ENCODE measurements around the gene FZD10.

FZD10 gene

DNA sequence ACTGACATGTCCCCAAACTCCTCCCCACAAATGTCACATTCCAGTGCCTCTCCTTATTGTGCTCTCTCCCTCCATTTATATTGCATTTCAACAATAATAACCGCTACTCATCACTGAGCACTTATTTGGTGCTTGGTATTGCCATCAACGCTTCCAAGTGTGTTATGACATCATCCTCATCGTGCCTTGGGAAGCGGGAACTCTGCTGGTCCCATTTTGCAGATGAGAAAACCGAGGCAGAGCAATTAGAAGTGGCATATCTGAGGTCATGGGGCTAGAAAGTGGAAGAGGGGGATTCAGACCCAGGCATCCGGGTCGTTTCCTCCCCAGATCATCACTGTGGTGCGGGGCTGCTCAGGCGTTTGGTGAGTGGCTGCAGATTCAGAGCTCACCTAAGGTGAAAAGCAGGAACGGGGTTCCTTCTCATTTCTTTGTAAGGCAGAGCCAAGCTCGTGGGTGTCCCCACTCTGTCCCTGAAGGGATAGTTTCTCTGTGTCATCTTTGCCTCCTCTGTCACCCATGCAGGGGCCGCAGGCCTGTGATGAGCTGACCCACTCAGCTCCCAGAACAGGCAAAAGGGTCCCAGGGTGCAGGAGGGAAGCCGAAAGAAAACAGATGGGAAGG, 5.5 kb upstream of the FZD10 start:
- no peak for DNase-seq

DNA sequence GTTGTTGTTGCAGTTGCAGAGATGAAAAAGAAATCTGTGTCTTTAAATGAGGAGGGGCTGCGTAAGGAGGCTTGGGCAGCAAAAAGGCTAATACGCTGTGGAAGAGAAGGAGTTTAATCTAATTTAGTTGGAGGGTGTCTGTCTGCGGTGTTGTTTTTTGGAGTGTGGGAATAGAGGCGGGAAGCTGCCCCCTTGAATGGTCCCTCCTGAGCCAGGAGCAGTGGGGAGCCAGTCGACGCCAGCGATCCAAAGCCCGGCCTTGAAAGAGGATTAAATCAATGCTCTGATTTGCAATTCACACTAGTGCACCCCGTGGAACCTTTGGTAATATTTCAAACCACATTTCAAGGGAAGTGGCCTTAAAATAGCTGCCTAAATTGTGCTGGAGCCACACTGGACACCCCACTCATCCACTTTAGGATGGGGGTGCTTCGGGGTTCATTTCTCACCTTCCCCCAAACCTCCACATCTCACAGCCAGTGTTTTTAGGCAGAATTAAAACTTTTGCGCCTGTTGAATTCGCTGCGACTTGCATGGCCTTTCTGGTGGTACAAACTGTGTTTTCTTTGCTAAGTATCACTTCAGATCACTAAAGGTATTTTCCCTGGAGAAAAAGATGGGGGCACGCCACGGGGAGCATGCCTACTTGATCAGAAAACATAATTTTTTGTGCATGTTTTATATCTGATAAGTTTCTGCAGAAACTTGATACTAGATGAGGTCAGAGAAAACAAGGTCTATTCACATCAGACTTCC, 4.1 kb upstream of the FZD10 start:
- DNase-seq = no peak

DNA sequence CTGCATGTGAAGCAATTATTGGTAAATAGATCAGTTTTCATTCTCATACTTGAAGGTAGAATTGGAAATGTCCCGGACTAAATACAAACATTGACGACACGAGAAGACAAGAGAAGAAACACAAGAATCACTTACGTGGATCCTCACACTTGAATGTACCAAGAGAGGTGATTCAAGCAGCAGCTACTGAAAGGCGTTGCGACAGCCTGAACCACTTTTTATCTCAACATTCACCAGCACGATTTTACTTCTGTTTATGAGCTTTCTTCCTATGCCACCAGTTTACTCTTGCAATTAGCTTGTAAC, 3.6 kb upstream of the FZD10 start:
- no peak for DNase-seq

DNA sequence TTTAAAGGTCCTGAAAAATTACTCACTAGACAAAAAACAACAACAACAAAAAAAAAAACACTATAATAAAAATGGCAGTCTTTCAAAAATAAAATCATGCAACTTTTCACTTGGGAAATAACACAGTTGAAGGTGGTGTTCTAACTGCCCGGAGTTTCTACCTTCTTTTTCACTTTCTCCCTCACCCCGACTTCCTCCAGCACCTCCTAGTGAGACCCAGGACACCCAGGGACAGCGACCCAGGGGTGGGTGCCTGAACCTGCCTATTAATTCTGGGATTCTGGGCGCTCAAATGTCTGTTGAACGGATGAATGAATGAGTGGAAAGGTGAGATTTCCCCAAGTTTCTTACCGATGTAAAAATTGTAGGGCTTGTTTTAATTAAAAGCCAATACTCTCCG, 2.0 kb upstream of the FZD10 start:
- DNase-seq = no peak

DNA sequence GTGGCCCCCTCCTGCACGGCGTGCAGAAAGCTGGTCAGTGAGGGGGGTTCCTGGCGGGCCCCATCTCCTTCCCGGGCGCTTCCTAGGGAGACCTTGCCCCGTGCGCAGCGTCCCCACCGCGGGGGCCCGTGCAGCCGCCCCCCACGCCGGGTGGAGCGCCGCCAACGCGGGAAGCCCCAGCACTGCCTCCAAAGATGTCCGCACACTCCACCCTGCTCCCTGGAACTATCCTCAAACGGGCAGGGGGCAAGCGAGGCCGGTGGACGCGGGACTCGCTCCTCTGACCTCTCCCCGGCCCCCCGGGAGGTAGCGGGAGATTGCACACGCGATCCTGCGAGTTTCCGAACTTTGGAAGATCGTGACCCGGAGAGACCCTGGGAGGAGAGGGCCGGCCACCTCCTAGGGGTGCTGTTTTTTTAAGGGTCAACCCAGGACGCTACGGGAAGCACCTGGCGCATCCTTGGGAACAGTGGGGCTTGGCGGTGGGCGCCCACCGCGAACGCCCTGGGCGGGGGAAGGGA, 1.5 kb upstream of the FZD10 start:
- DNase-seq = no peak

DNA sequence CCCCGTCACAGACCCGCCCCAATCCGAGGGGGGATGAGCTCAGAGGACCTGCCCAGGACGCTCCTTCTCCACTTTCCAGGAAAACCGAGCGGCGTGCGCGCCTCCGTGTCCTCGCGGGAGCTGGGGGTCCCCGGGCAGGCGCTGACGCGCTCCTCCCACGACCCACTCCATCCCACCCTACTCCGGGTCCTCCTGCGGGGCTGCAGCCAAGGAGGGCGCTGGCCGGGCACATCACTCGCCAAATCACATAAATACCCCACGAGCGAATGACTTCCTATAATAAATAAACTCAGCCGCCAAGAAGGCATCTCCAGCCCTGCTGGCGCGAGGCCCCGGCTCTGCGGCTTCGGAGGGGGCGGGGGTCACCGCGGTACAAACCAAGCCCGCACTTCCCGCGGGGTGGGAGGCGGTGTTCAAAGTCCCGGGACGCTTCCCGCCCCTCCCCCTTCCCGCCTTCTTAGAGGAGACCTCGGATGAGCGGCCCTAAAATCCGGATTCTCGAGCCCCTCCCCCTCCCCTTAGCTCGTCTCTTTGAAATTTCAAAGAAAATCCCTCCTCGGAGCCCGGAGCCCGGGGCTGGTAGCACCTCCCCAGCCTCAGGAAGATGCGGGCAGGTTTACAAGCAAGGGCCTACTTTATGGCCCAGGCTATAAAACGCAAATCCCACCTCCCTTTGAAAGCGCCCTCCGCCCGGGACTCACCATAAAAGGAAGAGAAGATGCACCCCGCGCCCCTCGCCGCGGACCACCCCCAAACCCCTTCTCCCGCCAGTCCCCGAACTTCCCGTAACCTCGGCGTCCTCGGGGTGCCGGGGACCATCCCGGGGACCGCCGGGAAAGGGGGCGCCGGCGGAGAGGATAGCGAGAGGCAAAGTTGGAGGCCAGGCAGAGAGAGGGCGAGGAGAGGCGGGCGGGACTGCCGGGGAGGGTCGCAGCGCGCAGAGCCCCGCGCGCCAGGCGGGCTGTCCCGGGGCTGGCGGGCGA, 712 bp upstream of the FZD10 start:
- no peak for DNase-seq

DNA sequence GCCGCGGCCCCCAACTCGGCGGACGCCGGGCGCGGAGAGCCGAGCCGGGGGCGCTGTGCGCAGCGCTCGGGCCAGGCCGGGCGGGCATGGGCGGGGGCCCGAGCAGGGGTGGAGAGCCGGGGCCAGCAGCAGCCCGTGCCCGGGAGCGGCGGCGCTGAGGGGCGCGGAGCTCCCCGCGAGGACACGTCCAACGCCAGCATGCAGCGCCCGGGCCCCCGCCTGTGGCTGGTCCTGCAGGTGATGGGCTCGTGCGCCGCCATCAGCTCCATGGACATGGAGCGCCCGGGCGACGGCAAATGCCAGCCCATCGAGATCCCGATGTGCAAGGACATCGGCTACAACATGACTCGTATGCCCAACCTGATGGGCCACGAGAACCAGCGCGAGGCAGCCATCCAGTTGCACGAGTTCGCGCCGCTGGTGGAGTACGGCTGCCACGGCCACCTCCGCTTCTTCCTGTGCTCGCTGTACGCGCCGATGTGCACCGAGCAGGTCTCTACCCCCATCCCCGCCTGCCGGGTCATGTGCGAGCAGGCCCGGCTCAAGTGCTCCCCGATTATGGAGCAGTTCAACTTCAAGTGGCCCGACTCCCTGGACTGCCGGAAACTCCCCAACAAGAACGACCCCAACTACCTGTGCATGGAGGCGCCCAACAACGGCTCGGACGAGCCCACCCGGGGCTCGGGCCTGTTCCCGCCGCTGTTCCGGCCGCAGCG, 639 bp downstream of the FZD10 start:
- DNase-seq = no peak

DNA sequence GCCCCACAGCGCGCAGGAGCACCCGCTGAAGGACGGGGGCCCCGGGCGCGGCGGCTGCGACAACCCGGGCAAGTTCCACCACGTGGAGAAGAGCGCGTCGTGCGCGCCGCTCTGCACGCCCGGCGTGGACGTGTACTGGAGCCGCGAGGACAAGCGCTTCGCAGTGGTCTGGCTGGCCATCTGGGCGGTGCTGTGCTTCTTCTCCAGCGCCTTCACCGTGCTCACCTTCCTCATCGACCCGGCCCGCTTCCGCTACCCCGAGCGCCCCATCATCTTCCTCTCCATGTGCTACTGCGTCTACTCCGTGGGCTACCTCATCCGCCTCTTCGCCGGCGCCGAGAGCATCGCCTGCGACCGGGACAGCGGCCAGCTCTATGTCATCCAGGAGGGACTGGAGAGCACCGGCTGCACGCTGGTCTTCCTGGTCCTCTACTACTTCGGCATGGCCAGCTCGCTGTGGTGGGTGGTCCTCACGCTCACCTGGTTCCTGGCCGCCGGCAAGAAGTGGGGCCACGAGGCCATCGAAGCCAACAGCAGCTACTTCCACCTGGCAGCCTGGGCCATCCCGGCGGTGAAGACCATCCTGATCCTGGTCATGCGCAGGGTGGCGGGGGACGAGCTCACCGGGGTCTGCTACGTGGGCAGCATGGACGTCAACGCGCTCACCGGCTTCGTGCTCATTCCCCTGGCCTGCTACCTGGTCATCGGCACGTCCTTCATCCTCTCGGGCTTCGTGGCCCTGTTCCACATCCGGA, 1.4 kb downstream of the FZD10 start:
- no peak for DNase-seq

DNA sequence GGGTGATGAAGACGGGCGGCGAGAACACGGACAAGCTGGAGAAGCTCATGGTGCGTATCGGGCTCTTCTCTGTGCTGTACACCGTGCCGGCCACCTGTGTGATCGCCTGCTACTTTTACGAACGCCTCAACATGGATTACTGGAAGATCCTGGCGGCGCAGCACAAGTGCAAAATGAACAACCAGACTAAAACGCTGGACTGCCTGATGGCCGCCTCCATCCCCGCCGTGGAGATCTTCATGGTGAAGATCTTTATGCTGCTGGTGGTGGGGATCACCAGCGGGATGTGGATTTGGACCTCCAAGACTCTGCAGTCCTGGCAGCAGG, 1.9 kb downstream of the FZD10 start:
- DNase-seq = no peak

DNA sequence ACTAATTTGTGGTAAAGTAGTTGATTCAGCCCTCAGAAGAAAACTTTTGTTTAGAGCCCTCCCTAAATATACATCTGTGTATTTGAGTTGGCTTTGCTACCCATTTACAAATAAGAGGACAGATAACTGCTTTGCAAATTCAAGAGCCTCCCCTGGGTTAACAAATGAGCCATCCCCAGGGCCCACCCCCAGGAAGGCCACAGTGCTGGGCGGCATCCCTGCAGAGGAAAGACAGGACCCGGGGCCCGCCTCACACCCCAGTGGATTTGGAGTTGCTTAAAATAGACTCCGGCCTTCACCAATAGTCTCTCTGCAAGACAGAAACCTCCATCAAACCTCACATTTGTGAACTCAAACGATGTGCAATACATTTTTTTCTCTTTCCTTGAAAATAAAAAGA, 2.7 kb downstream of the FZD10 start:
- DNase-seq = no peak

DNA sequence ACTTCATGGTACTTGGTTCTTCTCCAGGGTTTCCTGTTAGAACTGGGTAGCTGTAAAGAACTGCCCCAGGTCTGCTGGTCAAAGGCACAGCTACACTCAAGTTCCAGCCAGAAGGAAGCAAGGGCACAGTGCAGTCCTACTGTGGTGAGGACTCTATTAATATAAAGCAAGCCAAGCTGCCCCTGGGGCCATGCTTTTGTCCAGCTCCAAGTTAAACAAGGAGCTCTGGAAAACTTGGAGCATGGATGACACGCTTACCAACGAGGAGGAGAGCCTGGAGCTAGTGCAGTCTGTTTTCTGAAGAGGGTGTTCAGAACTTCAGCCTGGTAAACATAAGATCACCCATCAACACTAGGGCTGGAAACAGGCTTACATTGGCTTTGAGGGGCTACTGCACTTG, 4.0 kb downstream of the FZD10 start:
- DNase-seq = no peak

DNA sequence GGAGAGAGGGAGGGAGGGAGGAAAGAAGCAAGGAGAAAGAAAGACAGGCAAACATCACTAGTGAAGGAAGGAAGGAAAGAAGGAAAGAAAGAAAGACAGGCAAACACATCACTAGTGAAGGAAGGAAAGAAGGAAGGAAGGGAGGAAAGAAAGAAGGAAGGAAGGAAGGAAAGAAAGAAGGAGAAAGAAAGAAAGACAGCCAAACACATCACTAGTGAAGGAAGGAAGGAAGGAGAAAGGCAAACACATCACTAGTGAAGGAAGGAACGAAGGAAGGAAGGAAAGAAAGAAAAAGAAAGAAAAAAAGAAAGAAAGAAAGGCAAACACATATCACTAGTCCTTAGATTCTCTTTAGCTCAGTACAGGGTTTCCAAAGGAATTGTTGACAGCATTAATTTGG, 5.3 kb downstream of the FZD10 start:
- DNase-seq = no peak

DNA sequence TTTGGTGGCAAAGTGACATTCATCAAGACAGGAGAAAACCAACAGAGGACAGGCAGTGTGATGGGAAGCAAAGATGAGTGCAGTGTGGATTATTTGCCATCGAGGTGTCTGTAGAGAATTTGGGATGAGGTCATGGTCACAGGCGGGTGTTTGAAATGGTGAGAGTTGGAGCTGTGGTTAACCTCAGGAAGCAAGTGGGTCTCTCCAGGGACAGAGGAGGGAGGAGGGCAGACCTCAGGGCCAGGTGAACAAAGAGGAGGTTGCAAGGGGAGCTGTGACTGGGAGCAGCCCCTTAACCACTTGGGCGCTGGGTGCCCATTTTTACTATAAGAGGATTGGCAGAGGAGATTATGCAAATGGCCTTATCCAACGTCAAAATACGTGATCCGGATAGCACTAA, 7.0 kb downstream of the FZD10 start:
- no peak for DNase-seq

DNA sequence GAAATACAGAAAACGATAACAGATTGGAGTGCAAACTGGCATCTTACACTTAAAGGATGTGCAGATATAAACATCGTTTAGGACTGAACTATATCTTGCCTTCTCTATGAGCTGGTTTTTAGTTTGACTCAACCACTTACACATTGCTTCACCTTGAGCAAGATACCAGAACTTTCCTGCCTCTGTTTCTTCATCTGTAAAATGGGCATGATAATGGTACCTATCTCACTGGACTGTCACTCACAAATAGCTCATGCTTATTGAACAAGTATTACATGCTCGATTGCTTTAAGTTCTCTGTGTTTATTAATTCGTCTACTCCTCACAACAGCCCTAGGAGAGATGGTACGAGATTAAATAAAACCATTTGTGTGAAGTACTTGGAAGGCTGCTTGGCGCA, 7.7 kb downstream of the FZD10 start:
- no peak for DNase-seq

DNA sequence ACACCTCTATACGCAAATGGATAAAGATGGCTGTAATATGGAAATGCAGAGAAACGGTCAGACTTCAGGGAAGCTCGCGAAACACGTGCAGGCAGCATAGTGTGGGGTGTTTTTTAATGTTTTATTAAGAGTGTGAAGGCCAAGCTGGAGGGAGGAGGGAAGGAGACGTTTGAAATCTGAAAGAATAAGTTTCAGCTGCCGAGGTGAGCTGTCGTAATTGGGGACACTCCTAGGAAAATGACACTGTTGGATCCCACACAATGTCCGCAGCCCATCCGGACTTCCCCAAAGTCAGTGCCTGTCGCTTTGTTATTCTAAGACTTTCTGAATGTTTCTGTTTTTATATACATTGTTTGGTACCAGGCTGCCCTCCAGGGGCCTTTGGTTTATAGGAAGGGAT, 8.3 kb downstream of the FZD10 start:
- no peak for DNase-seq

DNA sequence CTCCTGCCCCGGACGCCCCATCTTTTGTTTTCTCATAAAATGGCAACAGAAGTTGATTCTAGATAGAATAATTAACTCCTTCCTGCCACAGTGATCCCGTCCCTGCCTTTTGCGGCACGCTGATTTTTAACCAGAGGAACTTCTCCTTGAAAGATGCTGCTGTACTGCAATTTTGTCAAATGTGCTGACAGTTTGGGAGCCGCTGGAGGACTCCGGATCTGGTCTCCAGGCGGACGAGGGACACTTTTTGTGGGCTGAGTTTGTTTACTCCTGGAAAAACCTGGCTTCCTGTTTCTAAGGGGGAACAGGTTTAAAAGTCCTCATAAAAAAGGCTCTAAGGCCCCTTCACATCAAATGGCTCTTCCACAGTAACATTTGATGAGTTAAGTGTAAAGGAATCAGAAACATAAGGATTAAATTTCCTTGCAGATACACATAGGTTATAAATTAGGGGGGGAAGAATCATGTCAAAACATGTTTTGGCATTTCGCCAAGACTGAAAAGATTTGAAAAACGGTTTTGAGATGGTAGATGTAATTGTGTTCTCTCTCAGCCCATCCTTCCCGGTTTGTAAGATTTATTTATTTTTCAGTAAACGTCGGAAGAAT, 15.5 kb downstream of the FZD10 start:
- DNase-seq = no peak

DNA sequence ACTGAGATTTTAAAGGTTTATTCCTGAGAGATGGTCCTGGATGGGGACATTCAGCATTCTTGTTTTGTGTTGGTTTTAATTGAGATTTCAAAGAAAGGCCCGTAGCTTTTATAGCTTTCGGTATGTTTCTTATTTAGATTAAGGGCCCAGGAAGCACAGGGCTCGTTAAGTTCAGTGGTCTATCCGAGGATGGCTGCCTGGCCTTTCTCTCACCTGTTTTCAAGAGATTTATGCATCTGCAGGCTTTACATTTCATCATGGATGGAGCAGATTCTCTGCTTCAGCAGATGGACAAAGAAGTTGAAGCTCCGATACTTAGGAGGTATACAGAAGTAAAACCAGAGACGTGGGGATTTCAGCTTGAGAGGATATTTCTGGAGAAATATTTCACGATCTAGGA, 16.0 kb downstream of the FZD10 start:
- DNase-seq = no peak

DNA sequence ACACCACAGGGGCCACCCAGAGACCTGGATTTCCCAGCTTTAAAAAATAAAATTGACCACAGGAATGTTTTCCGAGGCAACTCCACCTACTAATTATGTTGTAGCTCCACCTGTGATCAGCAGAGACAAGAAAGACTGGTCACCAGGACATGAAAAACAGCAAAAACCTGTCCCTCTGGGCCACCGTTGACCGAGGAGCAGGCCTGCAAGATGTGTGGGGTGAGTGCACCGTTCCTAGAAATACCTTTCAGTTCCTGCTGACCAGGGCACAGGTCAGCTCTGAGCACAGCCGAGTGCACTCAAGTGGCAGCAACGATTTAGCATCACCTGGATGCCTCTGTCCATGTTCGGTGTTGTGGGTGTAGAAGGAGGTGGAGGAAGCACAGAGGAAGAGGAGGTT, 16.9 kb downstream of the FZD10 start:
- no peak for DNase-seq

DNA sequence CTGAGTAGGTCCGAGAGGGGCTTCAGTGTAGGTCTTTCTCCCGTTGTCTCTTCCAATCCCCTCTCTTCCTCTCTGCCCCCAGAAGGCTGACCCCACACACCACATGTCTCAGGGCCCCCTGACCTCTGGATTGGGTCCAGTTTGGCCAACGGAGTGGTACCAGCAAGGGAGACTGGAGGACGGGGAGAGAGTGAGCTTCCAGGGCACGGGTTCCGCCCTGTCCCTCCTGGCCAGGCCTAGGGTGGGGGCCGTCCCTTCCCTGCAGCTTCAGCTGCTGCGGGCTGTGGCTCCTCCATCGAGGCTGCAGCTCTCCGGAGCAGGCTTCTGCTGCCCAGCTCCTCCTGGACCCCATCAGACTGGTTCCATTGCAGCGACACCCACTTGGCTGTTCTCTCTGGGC, 17.4 kb downstream of the FZD10 start:
- DNase-seq = no peak

DNA sequence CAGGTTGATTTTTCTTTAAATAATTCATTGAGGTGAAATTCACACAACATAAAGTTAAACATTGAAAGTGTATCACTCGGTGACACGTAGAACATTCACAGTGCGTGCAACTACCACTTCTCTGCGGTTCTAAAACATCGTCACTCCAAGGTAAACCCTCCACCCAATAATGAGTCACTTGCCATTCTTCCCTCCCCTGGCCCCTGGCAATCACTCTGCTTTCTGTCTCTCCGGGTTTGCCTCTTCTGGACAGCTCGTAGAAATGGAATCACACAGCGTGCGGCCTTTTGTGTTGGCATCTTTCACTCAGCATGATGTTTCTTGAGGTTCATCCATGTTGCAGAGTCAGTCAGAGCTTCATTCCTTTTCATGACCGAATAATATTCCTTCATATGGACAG, 18.9 kb downstream of the FZD10 start:
- no peak for DNase-seq

DNA sequence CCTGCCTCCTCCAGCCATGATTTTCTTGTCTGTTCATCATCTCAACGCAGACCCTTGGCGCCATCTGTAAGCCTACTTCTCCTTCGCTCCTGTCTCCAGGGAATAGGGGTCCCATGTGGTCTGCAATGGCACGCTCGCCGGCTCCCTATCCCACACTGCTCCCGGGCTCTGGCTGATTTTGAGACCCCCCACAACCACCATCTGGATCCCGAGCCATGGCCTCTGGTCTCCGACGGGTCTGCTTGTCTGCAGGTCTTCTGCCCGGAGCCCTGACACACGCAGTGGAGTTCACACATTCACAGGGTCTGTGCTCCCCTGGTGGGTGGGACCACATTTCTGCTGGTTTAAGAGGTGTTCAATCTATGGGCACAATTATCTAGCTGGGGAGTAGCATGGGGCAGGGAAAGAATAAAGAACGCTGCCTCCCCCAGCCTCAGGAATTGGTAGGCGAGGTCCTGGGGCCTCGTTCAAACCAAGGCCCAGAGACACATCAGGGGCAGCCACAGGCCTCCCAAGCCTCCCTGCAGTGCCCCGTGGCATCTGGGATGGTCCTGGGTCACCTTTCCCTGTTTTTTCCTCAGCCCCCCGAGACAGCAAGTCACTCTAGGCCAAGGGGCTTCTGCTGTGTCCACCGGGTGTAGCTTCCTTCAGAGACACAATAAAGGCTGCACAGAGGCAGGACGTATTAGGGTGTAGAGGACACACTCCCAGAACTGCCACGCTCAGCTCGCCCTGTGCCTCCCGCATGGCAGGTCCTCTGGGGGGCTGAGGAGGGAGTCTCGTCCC, 21.5 kb downstream of the FZD10 start:
- DNase-seq = no peak

All from suppressor macrophage treated with lipopolysaccharide for 1 hour (primary cell).